ENCODE measurements around the gene GPR26. TPM values are rescaled to one million over a fixed set of nuclear protein-coding genes. Genes with fewer than 3 reads are reported as not detected.

The GPR26 gene
- total RNA-seq, 1 experiment from 2014 or later = 0.07 TPM

DNA sequence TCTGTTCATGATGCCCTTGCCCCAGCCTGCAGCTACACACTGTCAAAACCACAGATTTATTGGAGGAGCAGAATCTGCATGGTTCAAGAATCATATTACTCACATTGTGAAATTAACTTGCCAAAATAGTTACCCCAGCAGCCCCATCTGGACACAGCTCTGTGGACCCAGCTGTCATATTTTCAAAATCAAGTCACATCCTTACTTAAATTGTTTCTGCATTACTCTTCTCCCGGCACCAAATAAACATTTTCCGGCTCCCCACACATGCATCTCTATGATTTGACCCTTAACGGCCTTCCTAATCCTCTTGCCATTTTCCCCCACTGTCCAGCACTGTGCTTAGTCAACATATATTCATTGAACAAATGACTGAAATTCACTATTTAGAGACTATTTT lies 43.8 kb upstream of the GPR26 start:
- H3K4me3 Mint-ChIP-seq = no peak overlapping the region

More for the DNA sequence above, 43.8 kb upstream of the GPR26 start:
- no peak for TF ChIP-seq CTCF (conservative IDR thresholded peaks at IDR 0.05)
- Histone ChIP-seq H3K79me2 (ENCODE audit: insufficient read depth, low read length) (no peaks in the 10 kb centered on the region), H2BK15ac (ENCODE audit: low read depth, low read length) (no peak overlapping the region), H2AFZ (ENCODE audit: low read length) (no peak overlapping the region), H3K14ac (ENCODE audit: insufficient read depth, low read length) (no peak overlapping the region), H3K18ac (ENCODE audit: insufficient read length, low read depth, low read length) (no peak overlapping the region), H4K8ac (replicated peaks; ENCODE audit: insufficient read length, low read depth, low read length) (no peak overlapping the region), H4K5ac (ENCODE audit: insufficient read length, low read depth, low read length) (no peak overlapping the region), H3K79me1 (ENCODE audit: insufficient read depth, low read depth, low read length, poor library complexity, severe bottlenecking) (no peaks in the 10 kb centered on the region), H2BK120ac (ENCODE audit: low read depth, low read length, poor library complexity, severe bottlenecking) (no peak overlapping the region), H2BK12ac (ENCODE audit: insufficient read length, low read depth, low read length) (no peak overlapping the region), H3K23me2 (ENCODE audit: insufficient read length, low read depth, low read length, poor library complexity, severe bottlenecking) (no peaks in the 10 kb centered on the region), H3T11ph (ENCODE audit: low read length) (no peak overlapping the region), H3K27me3 (ENCODE audit: insufficient read depth, low read length) (no peaks in the 10 kb centered on the region), H3K4me1 (ENCODE audit: insufficient read depth, low read length) (no peaks in the 10 kb centered on the region), H3K9me3 (ENCODE audit: control insufficient read depth, low read depth, low read length) (no peaks in the 10 kb centered on the region), H3K4ac (ENCODE audit: low read depth, low read length) (no peak overlapping the region), H3K23ac (ENCODE audit: insufficient read length, low read depth, low read length) (no peak overlapping the region), H4K20me1 (ENCODE audit: control insufficient read depth, insufficient read depth, insufficient read length) (no peaks in the 10 kb centered on the region), H2AK5ac (ENCODE audit: insufficient read length, low read length) (no peak overlapping the region), H2BK20ac (ENCODE audit: low read depth, low read length, poor library complexity, severe bottlenecking) (no peak overlapping the region), H3K56ac (ENCODE audit: insufficient read length, low read depth, low read length) (no peak overlapping the region), H3K27ac (ENCODE audit: insufficient read length, low read depth, low read length) (no peak overlapping the region), H2BK5ac (ENCODE audit: insufficient read length, low read length) (no peak overlapping the region), H3K4me2 (ENCODE audit: insufficient read depth, insufficient read length, low read length) (no peak overlapping the region), H3K9ac (ENCODE audit: extremely low read depth, insufficient read length, low read length) (no peak overlapping the region), H4K91ac (ENCODE audit: insufficient read length, low read depth, low read length) (no peak overlapping the region)
- no CpG with 5 or more reads among the region's 3 CpGs for WGBS (ENCODE audit: extremely low coverage, insufficient read length, low lambda C conversion rate)
- Mint-ChIP-seq H3K27me3 (ENCODE audit: low read depth) (peaks cover 34% of the 10 kb centered on the region), H3K27ac (no peak overlapping the region), H3K4me1 (no peaks in the 10 kb centered on the region), H3K36me3 (ENCODE audit: insufficient read depth in 1 of 3, low read depth in 3 of 3) (no peaks in the 10 kb centered on the region), H3K9me3 (peaks cover 2 to 5% of the 10 kb centered on the region in 2 experiments; a peak in 2 of 5 replicates)
- no peak for DNase-seq

Data from H9 (cell line).